ENCODE measurements around the gene USP1.

Gene USP1

DNA sequence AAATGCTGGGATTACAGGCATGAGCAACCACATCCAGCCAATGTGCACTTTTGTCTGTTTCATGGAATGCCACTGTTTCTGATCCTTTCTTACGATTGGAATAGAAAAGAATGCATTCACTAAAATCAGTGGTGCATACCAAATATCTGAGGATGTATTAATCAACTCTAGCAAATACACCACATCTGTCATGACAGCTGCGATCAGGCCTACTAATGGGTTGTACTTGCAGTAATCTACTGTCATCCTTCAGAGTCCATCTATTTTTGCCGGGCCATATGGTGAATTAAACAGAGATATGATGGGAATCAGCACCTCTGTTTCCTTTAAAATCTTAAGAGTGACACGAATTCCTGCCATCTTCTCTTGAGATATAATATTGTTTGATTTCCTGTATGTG lies 8.5 kb upstream of the USP1 start:
- no peak for DNase-seq

DNA sequence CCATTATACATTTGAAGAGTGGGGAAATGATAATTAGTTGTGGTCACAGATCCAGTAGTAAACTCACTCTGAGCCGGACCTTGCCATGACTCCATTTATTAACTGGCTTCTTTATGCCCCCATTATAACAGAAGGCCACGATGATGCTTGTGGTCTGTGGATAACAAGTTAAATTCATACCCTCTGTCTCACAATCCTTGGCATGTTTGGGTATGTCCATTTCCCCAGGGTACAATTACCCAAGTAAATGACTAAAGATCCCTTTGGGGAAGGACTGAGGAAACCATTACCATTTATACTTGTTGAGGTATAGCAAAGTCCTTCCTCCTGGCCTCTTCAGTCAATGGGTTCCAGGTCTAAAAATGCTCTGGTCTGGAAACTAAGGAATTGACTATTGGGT lies 7.3 kb upstream of the USP1 start:
- DNase-seq: no peak

- DNase-seq: no peak
Observed at GRCh38 chr1:62433861-62434617, 2.8 kb upstream of the USP1 start.

DNA sequence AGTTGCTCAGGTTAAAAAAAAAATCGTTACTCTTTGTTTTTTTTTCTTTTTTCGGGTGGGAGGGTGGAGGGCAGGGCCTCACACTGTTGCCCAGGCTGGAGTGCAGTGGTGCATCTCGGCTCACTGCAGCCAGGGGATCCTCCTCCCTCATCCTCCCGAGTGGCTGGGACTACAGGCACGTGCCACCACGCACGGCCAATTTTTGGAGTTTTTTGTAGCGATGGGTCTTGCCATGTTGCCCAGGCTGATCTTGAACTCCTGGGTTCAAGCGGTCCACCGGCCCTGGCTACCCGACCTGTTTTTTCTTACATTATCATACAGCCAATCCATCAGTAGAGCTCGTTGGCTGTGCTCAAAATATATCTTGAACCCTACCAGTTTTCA lies 2.2 kb upstream of the USP1 start:
- DNase-seq: no peak

GRCh38 chr1:62435231-62436038 lies 1.4 kb upstream of the USP1 start:
- peak in 1 of 2 experiments; percentile 66 for DNase-seq

- DNase-seq: no peak
Observed at GRCh38 chr1:62436039-62436465, 797 bp upstream of the USP1 start.

GRCh38 chr1:62437273-62437940 lies 558 bp downstream of the USP1 start:
- peak in 1 of 2 experiments; percentile 7 for DNase-seq

- no peak for DNase-seq
Observed at GRCh38 chr1:62438163-62438562, 1.3 kb downstream of the USP1 start.

GRCh38 chr1:62439652-62440371 lies 3.0 kb downstream of the USP1 start:
- DNase-seq: no peak

DNA sequence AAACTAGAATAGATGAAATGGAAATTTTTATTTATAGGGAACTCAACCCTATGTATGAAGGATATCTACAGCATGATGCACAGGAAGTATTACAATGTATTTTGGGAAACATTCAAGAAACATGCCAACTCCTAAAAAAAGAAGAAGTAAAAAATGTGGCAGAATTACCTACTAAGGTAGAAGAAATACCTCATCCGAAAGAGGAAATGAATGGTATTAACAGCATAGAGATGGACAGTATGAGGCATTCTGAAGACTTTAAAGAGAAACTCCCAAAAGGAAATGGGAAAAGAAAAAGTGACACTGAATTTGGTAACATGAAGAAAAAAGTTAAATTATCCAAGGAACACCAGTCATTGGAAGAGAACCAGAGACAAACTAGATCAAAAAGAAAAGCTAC lies 7.9 kb downstream of the USP1 start:
- no peak for DNase-seq

- no peak for DNase-seq
Observed at GRCh38 chr1:62448221-62448933, 11.5 kb downstream of the USP1 start.

DNA sequence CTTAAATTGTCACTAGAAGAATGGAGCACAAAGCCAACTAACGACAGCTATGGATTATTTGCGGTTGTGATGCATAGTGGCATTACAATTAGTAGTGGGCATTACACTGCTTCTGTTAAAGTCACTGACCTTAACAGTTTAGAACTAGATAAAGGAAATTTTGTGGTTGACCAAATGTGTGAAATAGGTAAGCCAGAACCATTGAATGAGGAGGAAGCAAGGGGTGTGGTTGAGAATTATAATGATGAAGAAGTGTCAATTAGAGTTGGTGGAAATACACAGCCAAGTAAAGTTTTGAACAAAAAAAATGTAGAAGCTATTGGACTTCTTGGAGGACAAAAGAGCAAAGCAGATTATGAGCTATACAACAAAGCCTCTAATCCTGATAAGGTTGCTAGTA lies 13.5 kb downstream of the USP1 start:
- no peak for DNase-seq

- DNase-seq: no peak
Observed at GRCh38 chr1:62452951-62453350, 16.1 kb downstream of the USP1 start.

DNA sequence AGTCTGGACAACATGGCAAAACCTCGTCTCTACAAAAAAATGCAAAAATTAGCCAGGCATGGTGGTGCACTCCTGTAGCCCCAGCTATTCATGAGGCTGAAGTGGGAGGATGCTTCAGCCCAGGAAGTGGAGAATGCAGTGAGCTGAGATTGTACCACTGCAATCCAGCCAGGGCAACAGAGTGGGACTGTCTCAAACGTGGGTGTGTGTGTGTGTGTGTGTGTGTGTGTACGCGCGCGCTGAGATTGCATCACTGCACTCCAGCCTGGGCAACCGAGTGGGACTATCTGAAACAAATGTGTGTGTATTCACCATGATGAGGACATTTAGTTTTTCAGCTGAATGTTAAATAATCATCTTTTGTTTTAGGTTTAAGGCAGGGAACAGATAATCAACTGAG lies 21.1 kb downstream of the USP1 start:
- no peak for DNase-seq

DNA sequence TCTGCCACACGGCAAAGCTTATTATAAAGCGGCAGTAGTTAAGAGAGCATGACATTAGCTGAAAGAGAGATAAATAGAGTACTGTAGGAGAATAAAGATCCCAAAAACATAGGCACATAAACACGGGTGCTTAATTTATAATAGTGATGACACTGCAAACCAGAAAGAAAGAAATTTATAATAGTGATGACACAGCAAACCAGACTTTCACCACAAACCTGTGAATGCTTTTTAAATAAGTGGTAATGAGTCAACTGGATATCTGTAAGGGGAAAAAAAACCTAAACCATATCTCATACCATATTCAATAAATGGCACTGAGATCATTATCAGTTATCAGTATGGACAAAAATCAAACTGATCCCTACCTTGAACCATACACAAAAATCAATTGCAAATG lies 25.5 kb downstream of the USP1 start:
- DNase-seq: no peak

GRCh38 chr1:62467092-62467491 lies 30.2 kb downstream of the USP1 start:
- no peak for DNase-seq

GRCh38 chr1:62476525-62477219 lies 39.8 kb downstream of the USP1 start:
- no peak for DNase-seq

DNA sequence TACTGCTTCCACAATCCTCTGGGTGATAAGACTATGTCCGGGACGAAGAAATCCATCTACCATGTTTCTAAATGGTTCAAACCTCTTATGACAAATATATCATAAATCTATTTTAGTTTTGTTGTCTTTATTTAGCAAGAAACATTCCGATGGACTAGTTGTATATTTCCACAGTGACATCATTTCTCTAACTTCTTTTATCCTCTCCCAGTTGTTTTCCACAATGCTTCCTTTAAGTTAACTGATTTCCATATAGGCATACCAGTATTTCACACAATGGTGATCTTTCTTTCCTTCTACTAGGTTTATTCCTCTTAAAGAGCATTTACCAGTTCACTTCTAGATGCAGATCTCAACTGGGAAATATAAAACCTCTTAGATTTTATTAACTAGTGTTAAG lies 44.8 kb downstream of the USP1 start:
- no peak for DNase-seq

DNA sequence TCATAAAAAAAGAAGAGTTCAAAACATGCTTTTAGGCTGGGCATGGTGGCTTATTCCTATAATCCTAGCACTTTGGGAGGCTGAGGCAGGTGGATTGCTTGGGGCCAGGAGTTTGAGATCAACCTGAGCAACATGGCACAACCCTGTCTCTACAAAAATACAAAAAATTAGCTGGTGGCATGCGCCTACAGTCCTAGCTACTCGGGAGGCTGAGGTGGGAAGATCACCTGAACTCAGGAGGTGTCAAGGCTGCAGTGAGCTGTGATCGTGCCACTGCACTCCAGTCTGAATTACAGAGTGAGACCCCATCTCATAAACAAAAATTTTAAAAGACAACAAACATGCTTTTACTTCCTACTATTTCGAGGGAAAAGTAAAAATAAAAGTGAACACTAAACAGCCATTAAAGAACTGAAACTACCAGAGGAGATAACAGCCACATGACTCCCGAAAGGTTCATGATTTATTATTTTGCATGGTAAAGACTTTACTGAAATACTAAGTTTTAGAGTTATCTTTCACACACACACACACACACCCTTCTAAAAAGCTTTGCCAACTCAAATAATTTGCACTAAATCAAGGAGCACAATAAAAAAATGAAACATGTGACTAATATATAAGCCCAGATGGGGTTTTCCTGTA lies 48.1 kb downstream of the USP1 start:
- no peak for DNase-seq

GRCh38 chr1:62487956-62488355 lies 51.1 kb downstream of the USP1 start:
- no peak for DNase-seq

GRCh38 chr1:62492521-62492920 lies 55.7 kb downstream of the USP1 start:
- DNase-seq: no peak

Data from NCI-H2081 (cell line).